HepG2 (cell line): ENCODE measurements around the gene KAZN. TPM values are rescaled to one million over a fixed set of nuclear protein-coding genes. Genes with fewer than 3 reads are reported as not detected.

Experiments
- JARID2 ChIP-seq: sonication (generic); formaldehyde crosslinking; IDR thresholded peaks from 2 replicates; pipeline ENCODE4 v1.8.1; 2023; ENCODE audit warnings: missing genetic modification reagents, inconsistent platforms; ENCODE audit not compliant: insufficient replicate concordance
- MYC ChIP-seq: sonication (generic); formaldehyde crosslinking; IDR thresholded peaks from 2 replicates; pipeline ENCODE4 v1.9.0; 2021; ENCODE audit warnings: missing genetic modification reagents, borderline replicate concordance
- NFIC ChIP-seq: IDR thresholded peaks from 2 replicates; pipeline ENCODE4 v1.6.1; 2012; ENCODE audit warnings: mild to moderate bottlenecking, low read length, inconsistent platforms
- POLR2AphosphoS5 ChIP-seq: IDR thresholded peaks from 2 replicates; pipeline ENCODE4 v1.6.1; 2012; ENCODE audit warnings: low read depth, low read length
- SETDB1 ChIP-seq: sonication (generic); formaldehyde crosslinking; IDR thresholded peaks from 2 replicates; pipeline ENCODE4 v1.5.1; 2020; ENCODE audit warnings: missing genetic modification reagents, mild to moderate bottlenecking, borderline replicate concordance
- SOX13 ChIP-seq, 3 experiments: fragments of 450-650 bp in 1 of 3; sonication (generic) in 1 of 3; formaldehyde crosslinking in 1 of 3; IDR thresholded peaks in 2 of 3; conservative IDR thresholded peaks in 1 of 3; 2 replicates each; pipeline versions ENCODE4 v1.5.0 to v1.6.1; 2016 to 2020; ENCODE audit warnings: antibody characterized with exemption in 1 of 3, mild to moderate bottlenecking in 1 of 3, missing compliant biosample characterization in 1 of 3, missing genetic modification reagents in 1 of 3, moderate library complexity in 1 of 3
- U2AF1 ChIP-seq: fragments of 200-400 bp; formaldehyde crosslinking; optimal IDR thresholded peaks from 2 replicates; pipeline ENCODE3; 2017; ENCODE audit warnings: mild to moderate bottlenecking, low read depth, low read length
- ZBTB20 ChIP-seq: sonication (generic); formaldehyde crosslinking; IDR thresholded peaks from 2 replicates; pipeline ENCODE4 v1.8.1; 2023; ENCODE audit warnings: missing genetic modification reagents, low read depth, mild to moderate bottlenecking, borderline replicate concordance
- ZNF232 ChIP-seq: sonication (generic); formaldehyde crosslinking; IDR thresholded peaks from 2 replicates; pipeline ENCODE4 v1.4.0; 2020; ENCODE audit warnings: missing genetic modification reagents, borderline replicate concordance
- polyA plus RNA-seq, 8 experiments: library from polyadenylated mRNA; depleted of rRNA in 3 of 8; stranded (reverse) in 7 of 8; unstranded in 1 of 8; fragments of >200 nt; fragmentation: Illumina TruSeq in 4 of 8; extraction: Trizol in 4 of 8; gene quantifications; 2 replicates each; pipeline versions ENCODE4 v1.2.1 to v1.2.3, GENCODE V29; 2011 to 2016; ENCODE audit warnings: low read depth in 4 of 8, missing spikeins in 1 of 8, mixed read lengths in 1 of 8; ENCODE audit not compliant: insufficient read depth in 1 of 8
- total RNA-seq, 5 experiments: library from RNA; depleted of rRNA; stranded (reverse); fragments of >200 nt; fragmentation: Illumina TruSeq; extraction: Trizol; gene quantifications; 2 replicates each; pipeline ENCODE4 v1.2.3, GENCODE V29; 2016; ENCODE audit warnings: low read depth in 1 of 5
- TF ChIP-seq, protein P1 (sequence below): IDR thresholded peaks from 2 replicates; pipeline ENCODE4 v1.6.1; 2016; ENCODE audit warnings: missing compliant biosample characterization, missing genetic modification reagents, borderline replicate concordance
- TF ChIP-seq, protein P2 (sequence below): sonication (generic); formaldehyde crosslinking; IDR thresholded peaks from one replicate; pipeline ENCODE4 v1.5.1; 2020; ENCODE audit warnings: mild to moderate bottlenecking, missing genetic modification reagents; ENCODE audit errors: not compliant biosample characterization
- TF ChIP-seq, protein P3 (sequence below): sonication (generic); formaldehyde crosslinking; IDR thresholded peaks from 2 replicates; pipeline ENCODE4 v1.5.1; 2020; ENCODE audit warnings: mild to moderate bottlenecking, missing genetic modification reagents, moderate library complexity

The KAZN gene
- total and polyA plus RNA-seq, 2 of the 13 experiments (the other 11 are each of a cell fraction or from before 2014, with no cell fraction given) = 10.4 to 13.5 TPM

DNA sequence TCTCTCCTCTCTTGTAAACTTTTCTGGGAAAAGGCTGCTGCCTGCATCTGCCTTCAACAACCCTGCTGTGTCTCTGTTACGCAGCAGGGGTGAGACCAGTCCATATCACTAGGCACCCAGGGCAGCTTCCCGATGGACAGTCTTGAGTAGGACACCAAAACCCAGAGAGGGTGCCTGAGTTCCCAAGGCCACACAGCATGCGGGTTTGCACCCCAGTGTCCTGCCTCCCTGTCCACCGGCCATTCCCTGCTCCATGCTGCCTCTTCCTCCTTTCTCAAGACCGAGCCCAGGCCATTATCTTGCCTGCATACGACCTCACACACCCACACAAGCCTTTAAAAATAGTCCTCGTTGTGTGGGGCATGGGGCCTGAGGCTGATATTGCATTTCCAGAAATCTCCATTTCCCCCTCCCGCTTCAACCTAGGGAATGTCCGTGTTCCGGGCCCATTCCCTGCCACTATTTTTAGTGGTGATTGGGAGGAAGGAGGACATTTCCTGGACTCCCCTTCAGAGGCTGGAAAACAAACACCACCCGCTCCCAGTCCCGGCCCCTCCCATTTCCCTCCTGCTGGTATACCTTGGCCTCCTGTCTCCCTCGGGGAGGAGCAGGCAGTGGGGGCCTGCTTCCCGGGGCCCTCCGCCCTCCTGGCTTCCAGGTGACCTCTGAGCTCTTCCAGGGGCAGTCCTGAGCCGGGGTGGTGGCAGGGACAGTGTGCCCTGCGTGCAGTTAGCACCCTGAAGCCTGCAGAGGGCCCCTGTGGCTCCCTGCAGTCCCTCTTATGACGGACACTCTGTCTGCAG is 422.7 kb downstream of the KAZN start (continued):
- no peak for TF ChIP-seq SETDB1 (CRISPR knock-in tag)
- TF ChIP-seq JARID2 = no peak
- peak; percentile 69; the same call in 1 of the 2 replicates for TF ChIP-seq MYC (CRISPR knock-in tag)
- TF ChIP-seq ZNF232 = peak; percentile 43; the same call in 1 of the 2 replicates
- TF ChIP-seq, protein P1, sequence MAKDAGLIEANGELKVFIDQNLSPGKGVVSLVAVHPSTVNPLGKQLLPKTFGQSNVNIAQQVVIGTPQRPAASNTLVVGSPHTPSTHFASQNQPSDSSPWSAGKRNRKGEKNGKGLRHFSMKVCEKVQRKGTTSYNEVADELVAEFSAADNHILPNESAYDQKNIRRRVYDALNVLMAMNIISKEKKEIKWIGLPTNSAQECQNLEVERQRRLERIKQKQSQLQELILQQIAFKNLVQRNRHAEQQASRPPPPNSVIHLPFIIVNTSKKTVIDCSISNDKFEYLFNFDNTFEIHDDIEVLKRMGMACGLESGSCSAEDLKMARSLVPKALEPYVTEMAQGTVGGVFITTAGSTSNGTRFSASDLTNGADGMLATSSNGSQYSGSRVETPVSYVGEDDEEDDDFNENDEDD (CRISPR knock-in tag) = peak; percentile 47; the same call in 1 of the 2 replicates
- TF ChIP-seq, protein P2, sequence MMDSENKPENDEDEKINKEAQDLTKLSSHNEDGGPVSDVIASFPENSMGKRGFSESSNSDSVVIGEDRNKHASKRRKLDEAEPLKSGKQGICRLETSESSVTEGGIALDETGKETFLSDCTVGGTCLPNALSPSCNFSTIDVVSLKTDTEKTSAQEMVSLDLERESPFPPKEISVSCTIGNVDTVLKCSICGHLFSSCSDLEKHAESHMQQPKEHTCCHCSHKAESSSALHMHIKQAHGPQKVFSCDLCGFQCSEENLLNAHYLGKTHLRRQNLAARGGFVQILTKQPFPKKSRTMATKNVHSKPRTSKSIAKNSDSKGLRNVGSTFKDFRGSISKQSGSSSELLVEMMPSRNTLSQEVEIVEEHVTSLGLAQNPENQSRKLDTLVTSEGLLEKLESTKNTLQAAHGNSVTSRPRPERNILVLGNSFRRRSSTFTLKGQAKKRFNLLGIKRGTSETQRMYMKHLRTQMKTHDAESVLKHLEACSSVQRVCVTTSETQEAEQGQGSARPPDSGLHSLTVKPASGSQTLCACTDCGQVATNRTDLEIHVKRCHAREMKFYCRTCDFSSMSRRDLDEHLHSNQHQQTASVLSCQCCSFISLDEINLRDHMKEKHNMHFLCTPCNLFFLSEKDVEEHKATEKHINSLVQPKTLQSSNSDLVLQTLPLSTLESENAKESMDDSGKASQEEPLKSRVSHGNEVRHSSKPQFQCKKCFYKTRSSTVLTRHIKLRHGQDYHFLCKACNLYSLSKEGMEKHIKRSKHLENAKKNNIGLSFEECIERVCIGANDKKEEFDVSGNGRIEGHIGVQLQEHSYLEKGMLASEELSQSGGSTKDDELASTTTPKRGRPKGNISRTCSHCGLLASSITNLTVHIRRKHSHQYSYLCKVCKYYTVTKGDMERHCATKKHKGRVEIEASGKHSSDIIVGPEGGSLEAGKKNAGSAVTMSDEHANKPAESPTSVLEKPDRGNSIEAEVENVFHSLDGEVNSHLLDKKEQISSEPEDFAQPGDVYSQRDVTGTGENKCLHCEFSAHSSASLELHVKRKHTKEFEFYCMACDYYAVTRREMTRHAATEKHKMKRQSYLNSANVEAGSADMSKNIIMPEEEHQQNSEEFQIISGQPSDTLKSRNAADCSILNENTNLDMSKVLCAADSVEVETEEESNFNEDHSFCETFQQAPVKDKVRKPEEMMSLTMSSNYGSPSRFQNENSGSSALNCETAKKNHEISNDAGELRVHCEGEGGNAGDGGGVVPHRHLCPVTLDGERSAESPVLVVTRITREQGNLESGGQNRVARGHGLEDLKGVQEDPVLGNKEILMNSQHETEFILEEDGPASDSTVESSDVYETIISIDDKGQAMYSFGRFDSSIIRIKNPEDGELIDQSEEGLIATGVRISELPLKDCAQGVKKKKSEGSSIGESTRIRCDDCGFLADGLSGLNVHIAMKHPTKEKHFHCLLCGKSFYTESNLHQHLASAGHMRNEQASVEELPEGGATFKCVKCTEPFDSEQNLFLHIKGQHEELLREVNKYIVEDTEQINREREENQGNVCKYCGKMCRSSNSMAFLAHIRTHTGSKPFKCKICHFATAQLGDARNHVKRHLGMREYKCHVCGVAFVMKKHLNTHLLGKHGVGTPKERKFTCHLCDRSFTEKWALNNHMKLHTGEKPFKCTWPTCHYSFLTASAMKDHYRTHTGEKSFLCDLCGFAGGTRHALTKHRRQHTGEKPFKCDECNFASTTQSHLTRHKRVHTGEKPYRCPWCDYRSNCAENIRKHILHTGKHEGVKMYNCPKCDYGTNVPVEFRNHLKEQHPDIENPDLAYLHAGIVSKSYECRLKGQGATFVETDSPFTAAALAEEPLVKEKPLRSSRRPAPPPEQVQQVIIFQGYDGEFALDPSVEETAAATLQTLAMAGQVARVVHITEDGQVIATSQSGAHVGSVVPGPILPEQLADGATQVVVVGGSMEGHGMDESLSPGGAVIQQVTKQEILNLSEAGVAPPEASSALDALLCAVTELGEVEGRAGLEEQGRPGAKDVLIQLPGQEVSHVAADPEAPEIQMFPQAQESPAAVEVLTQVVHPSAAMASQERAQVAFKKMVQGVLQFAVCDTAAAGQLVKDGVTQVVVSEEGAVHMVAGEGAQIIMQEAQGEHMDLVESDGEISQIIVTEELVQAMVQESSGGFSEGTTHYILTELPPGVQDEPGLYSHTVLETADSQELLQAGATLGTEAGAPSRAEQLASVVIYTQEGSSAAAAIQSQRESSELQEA (CRISPR knock-in tag) = no peak
- TF ChIP-seq, protein P3, sequence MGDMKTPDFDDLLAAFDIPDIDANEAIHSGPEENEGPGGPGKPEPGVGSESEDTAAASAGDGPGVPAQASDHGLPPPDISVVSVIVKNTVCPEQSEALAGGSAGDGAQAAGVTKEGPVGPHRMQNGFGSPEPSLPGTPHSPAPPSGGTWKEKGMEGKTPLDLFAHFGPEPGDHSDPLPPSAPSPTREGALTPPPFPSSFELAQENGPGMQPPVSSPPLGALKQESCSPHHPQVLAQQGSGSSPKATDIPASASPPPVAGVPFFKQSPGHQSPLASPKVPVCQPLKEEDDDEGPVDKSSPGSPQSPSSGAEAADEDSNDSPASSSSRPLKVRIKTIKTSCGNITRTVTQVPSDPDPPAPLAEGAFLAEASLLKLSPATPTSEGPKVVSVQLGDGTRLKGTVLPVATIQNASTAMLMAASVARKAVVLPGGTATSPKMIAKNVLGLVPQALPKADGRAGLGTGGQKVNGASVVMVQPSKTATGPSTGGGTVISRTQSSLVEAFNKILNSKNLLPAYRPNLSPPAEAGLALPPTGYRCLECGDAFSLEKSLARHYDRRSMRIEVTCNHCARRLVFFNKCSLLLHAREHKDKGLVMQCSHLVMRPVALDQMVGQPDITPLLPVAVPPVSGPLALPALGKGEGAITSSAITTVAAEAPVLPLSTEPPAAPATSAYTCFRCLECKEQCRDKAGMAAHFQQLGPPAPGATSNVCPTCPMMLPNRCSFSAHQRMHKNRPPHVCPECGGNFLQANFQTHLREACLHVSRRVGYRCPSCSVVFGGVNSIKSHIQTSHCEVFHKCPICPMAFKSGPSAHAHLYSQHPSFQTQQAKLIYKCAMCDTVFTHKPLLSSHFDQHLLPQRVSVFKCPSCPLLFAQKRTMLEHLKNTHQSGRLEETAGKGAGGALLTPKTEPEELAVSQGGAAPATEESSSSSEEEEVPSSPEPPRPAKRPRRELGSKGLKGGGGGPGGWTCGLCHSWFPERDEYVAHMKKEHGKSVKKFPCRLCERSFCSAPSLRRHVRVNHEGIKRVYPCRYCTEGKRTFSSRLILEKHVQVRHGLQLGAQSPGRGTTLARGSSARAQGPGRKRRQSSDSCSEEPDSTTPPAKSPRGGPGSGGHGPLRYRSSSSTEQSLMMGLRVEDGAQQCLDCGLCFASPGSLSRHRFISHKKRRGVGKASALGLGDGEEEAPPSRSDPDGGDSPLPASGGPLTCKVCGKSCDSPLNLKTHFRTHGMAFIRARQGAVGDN (CRISPR knock-in tag) = peak; percentile 98
- no peak for TF ChIP-seq ZBTB20 (CRISPR knock-in tag)
- TF ChIP-seq SOX13 (IDR thresholded peaks at IDR 0.05) = no peak
- TF ChIP-seq SOX13 (CRISPR knock-in tag; conservative IDR thresholded peaks at IDR 0.05 in 1 of 2, IDR thresholded peaks at IDR 0.05 in 1 of 2) = peak in 1 of 2 experiments; percentile 64; a peak in 2 of 4 replicates
- no peak for TF ChIP-seq POLR2AphosphoS5
- TF ChIP-seq U2AF1 = no peak
- TF ChIP-seq NFIC = no peak
